Stimulated activated naive B cell treated with anti-CD40 and anti-IgM and Interleukin-4, amounts not matched to agents 10 μg/mL and 1 μg/mL and 100 μg/mL, for 72 hours (primary cell): ENCODE results near the gene ST6GAL1.
A peak's percentile ranks its signal among the peaks of the same experiment; 100 is the strongest.
"Not testable (repeated sequence)": the region's sequence is repeated elsewhere in the genome, so short reads cannot be mapped to it uniquely, and the experiment has no call there.

Experiments
- ATAC-seq, 2 donors: fragments of 150-1000 bp; cut with Tn5 transposase; replicated peaks; 2 replicates each; pipeline ENCODE4 v1.10.0; 2021; ENCODE audit warnings: moderate library complexity in 1 of 2
- DNase-seq: peaks from one replicate; pipeline ENCODE4 v3.0.0; 2021
- H3K27ac Mint-ChIP-seq: one replicate; pipeline ENCODE4 v1.8.0; 2022; ENCODE audit warnings: mild to moderate bottlenecking, mixed read lengths
- H3K27me3 Mint-ChIP-seq, 2 donors: one replicate each; pipeline ENCODE4 v1.8.0; 2022; ENCODE audit warnings: mixed read lengths in 2 of 2
- H3K36me3 Mint-ChIP-seq, 2 donors: one replicate each; pipeline ENCODE4 v1.8.0; 2022; ENCODE audit warnings: mixed read lengths in 2 of 2, mild to moderate bottlenecking in 1 of 2
- H3K4me1 Mint-ChIP-seq, 2 donors: one replicate each; pipeline ENCODE4 v1.8.0; 2022; ENCODE audit warnings: mixed read lengths in 2 of 2, mild to moderate bottlenecking in 1 of 2
- H3K4me3 Mint-ChIP-seq, 2 donors: one replicate each; pipeline ENCODE4 v1.8.0; 2022; ENCODE audit warnings: mild to moderate bottlenecking in 2 of 2, mixed read lengths in 2 of 2, moderate library complexity in 1 of 2
- H3K9me3 Mint-ChIP-seq, 2 donors: one replicate each; pipeline ENCODE4 v1.8.0; 2022; ENCODE audit warnings: mixed read lengths in 2 of 2, mild to moderate bottlenecking in 1 of 2

ST6GAL1 gene

GRCh38 chr3:186978712-186979111 is 48.4 kb downstream of the ST6GAL1 start:
- H3K27ac Mint-ChIP-seq = peak overlapping the region; percentile 84
- H3K4me1 Mint-ChIP-seq = peaks cover 31 to 58% of the 10 kb centered on the region in 2 donors
- no peak overlapping the region for H3K4me3 Mint-ChIP-seq
- no peak for ATAC-seq
- peaks cover 23 to 68% of the 10 kb centered on the region in 2 donors for H3K36me3 Mint-ChIP-seq
- DNase-seq = no peak
- H3K9me3 Mint-ChIP-seq = no peaks in the 10 kb centered on the region
- no peaks in the 10 kb centered on the region for H3K27me3 Mint-ChIP-seq

- DNase-seq = no peak
- Mint-ChIP-seq H3K27ac (no peak overlapping the region), H3K4me1 (peaks cover 37 to 62% of the 10 kb centered on the region in 2 donors), H3K4me3 (no peak overlapping the region), H3K9me3 (no peaks in the 10 kb centered on the region), H3K36me3 (peaks cover 28 to 71% of the 10 kb centered on the region in 2 donors), H3K27me3 (no peaks in the 10 kb centered on the region)
- ATAC-seq = no peak
Measured at GRCh38 chr3:186979852-186980251, 49.5 kb downstream of the ST6GAL1 start.

- H3K4me3 Mint-ChIP-seq = no peak overlapping the region
- H3K27ac Mint-ChIP-seq = peak overlapping the region; percentile 76
- DNase-seq (no peak), ATAC-seq (no peak)
- H3K9me3 Mint-ChIP-seq = no peaks in the 10 kb centered on the region
- H3K36me3 Mint-ChIP-seq = peaks cover 25 to 61% of the 10 kb centered on the region in 2 donors
- no peaks in the 10 kb centered on the region for H3K27me3 Mint-ChIP-seq
- peaks cover 35 to 61% of the 10 kb centered on the region in 2 donors for H3K4me1 Mint-ChIP-seq
Measured at GRCh38 chr3:186980989-186981388, 50.7 kb downstream of the ST6GAL1 start.

- no peak overlapping the region for H3K4me3 Mint-ChIP-seq
- peaks cover 0 to 1% of the 10 kb centered on the region in 2 donors for H3K9me3 Mint-ChIP-seq
- no peak for ATAC-seq
- H3K4me1 Mint-ChIP-seq = peaks cover 51 to 78% of the 10 kb centered on the region in 2 donors
- peak overlapping the region; percentile 79 for H3K27ac Mint-ChIP-seq
- DNase-seq = no peak
- peaks cover 29 to 52% of the 10 kb centered on the region in 2 donors for H3K36me3 Mint-ChIP-seq
- H3K27me3 Mint-ChIP-seq = no peaks in the 10 kb centered on the region
Measured at GRCh38 chr3:186983659-186984058, 53.3 kb downstream of the ST6GAL1 start.

- Mint-ChIP-seq H3K4me3 (no peak overlapping the region), H3K27me3 (no peaks in the 10 kb centered on the region), H3K36me3 (peaks cover 29 to 52% of the 10 kb centered on the region in 2 donors), H3K9me3 (peaks cover 0 to 1% of the 10 kb centered on the region in 2 donors), H3K27ac (peak overlapping the region; percentile 79), H3K4me1 (peaks cover 51 to 78% of the 10 kb centered on the region in 2 donors)
- ATAC-seq (no peak), DNase-seq (no peak)
Measured at GRCh38 chr3:186984064-186984463, 53.7 kb downstream of the ST6GAL1 start.

- peak overlapping the region; percentile 82 for H3K27ac Mint-ChIP-seq
- H3K4me3 Mint-ChIP-seq = peak overlapping the region; percentile 39 to 61
- peak; percentile 17 for DNase-seq
- peaks cover 31 to 51% of the 10 kb centered on the region in 2 donors for H3K36me3 Mint-ChIP-seq
- no peaks in the 10 kb centered on the region for H3K27me3 Mint-ChIP-seq
- H3K9me3 Mint-ChIP-seq = peaks cover 0 to 1% of the 10 kb centered on the region in 2 donors
- ATAC-seq = peak; percentile 86 to 87
- H3K4me1 Mint-ChIP-seq = peaks cover 57 to 87% of the 10 kb centered on the region in 2 donors
Measured at GRCh38 chr3:186985661-186986364, 55.5 kb downstream of the ST6GAL1 start.

GRCh38 chr3:186986406-186986805 is 56.1 kb downstream of the ST6GAL1 start:
- Mint-ChIP-seq H3K27ac (peak overlapping the region; percentile 86), H3K27me3 (no peaks in the 10 kb centered on the region), H3K9me3 (peaks cover 0 to 1% of the 10 kb centered on the region in 2 donors), H3K4me3 (peak overlapping the region; percentile 71 to 76), H3K36me3 (peaks cover 37 to 52% of the 10 kb centered on the region in 2 donors), H3K4me1 (peaks cover 61 to 87% of the 10 kb centered on the region in 2 donors)
- no peak for DNase-seq
- peak; percentile 16 to 24 for ATAC-seq

- DNase-seq (no peak), ATAC-seq (no peak)
- H3K4me3 Mint-ChIP-seq = peak overlapping the region; percentile 71 to 76
- H3K4me1 Mint-ChIP-seq = peaks cover 61 to 87% of the 10 kb centered on the region in 2 donors
- H3K9me3 Mint-ChIP-seq = peaks cover 0 to 1% of the 10 kb centered on the region in 2 donors
- no peaks in the 10 kb centered on the region for H3K27me3 Mint-ChIP-seq
- H3K27ac Mint-ChIP-seq = peak overlapping the region; percentile 86
- peaks cover 41 to 52% of the 10 kb centered on the region in 2 donors for H3K36me3 Mint-ChIP-seq
Measured at GRCh38 chr3:186986816-186987215, 56.5 kb downstream of the ST6GAL1 start.

GRCh38 chr3:186988806-186989205 is 58.5 kb downstream of the ST6GAL1 start:
- DNase-seq (no peak), ATAC-seq (peak; percentile 27 to 44)
- Mint-ChIP-seq H3K27ac (peak overlapping the region; percentile 33), H3K27me3 (no peaks in the 10 kb centered on the region), H3K9me3 (peaks cover 0 to 4% of the 10 kb centered on the region in 2 donors), H3K4me3 (peak overlapping the region in 1 of 2 donors; percentile 8), H3K36me3 (peaks cover 42 to 50% of the 10 kb centered on the region in 2 donors), H3K4me1 (peaks cover 65 to 93% of the 10 kb centered on the region in 2 donors)

GRCh38 chr3:186989429-186989828 is 59.1 kb downstream of the ST6GAL1 start:
- Mint-ChIP-seq H3K4me1 (peaks cover 64 to 93% of the 10 kb centered on the region in 2 donors), H3K27me3 (no peaks in the 10 kb centered on the region), H3K9me3 (peaks cover 0 to 4% of the 10 kb centered on the region in 2 donors), H3K36me3 (peaks cover 40 to 45% of the 10 kb centered on the region in 2 donors), H3K4me3 (no peak overlapping the region), H3K27ac (peak overlapping the region; percentile 33)
- DNase-seq = no peak
- no peak for ATAC-seq

- ATAC-seq (no peak), DNase-seq (no peak)
- Mint-ChIP-seq H3K9me3 (peaks cover 0 to 4% of the 10 kb centered on the region in 2 donors), H3K27me3 (no peaks in the 10 kb centered on the region), H3K4me1 (peaks cover 64 to 95% of the 10 kb centered on the region in 2 donors), H3K27ac (peak overlapping the region; percentile 70), H3K36me3 (peaks cover 37 to 40% of the 10 kb centered on the region in 2 donors), H3K4me3 (no peak overlapping the region)
Measured at GRCh38 chr3:186990277-186990676, 60.0 kb downstream of the ST6GAL1 start.

GRCh38 chr3:186990878-186991308 is 60.6 kb downstream of the ST6GAL1 start:
- ATAC-seq (peak; percentile 30 to 37), DNase-seq (peak; percentile 22)
- H3K4me3 Mint-ChIP-seq = peak overlapping the region in 1 of 2 donors; percentile 35
- H3K36me3 Mint-ChIP-seq = peaks cover 37 to 40% of the 10 kb centered on the region in 2 donors
- H3K27me3 Mint-ChIP-seq = no peaks in the 10 kb centered on the region
- peaks cover 0 to 4% of the 10 kb centered on the region in 2 donors for H3K9me3 Mint-ChIP-seq
- peak overlapping the region; percentile 70 for H3K27ac Mint-ChIP-seq
- peaks cover 61 to 91% of the 10 kb centered on the region in 2 donors for H3K4me1 Mint-ChIP-seq

- DNase-seq (no peak), ATAC-seq (no peak)
- Mint-ChIP-seq H3K36me3 (peaks cover 36 to 38% of the 10 kb centered on the region in 2 donors), H3K9me3 (peaks cover 0 to 3% of the 10 kb centered on the region in 2 donors), H3K27me3 (no peaks in the 10 kb centered on the region), H3K4me1 (peaks cover 62 to 91% of the 10 kb centered on the region in 2 donors), H3K4me3 (no peak overlapping the region), H3K27ac (peak overlapping the region; percentile 70)
Measured at GRCh38 chr3:186991470-186991869, 61.1 kb downstream of the ST6GAL1 start.

- H3K4me3 Mint-ChIP-seq, ATAC-seq, H3K9me3 Mint-ChIP-seq, H3K27me3 Mint-ChIP-seq, DNase-seq: not testable (repeated sequence)
- Mint-ChIP-seq H3K27ac (peak overlapping the region; percentile 70), H3K36me3 (peaks cover 33 to 36% of the 10 kb centered on the region in 2 donors), H3K4me1 (peaks cover 62 to 91% of the 10 kb centered on the region in 2 donors)
Measured at GRCh38 chr3:186992096-186992495, 61.8 kb downstream of the ST6GAL1 start.
